Stomach (tissue), 9 donors: ENCODE measurements around the gene DOCK8. TPM values are rescaled to one million over a fixed set of nuclear protein-coding genes. Genes with fewer than 3 reads are reported as not detected.

Experiments
- DNase-seq, 2 donors: peaks; one replicate each; pipeline versions ENCODE4 v3.0.0 to v3.0.0-alpha.2; 2013 to 2019
- H3K27ac ChIP-seq, 5 donors: fragments of 200-600 bp in 4 of 5; sonication (generic) in 4 of 5; one replicate each; pipeline ENCODE4 v1.5.1; 2013 to 2019; ENCODE audit warnings: mild to moderate bottlenecking in 1 of 5, moderate library complexity in 1 of 5
- H3K27me3 ChIP-seq, 3 donors: fragments of 200-600 bp; sonication (generic); one replicate each; pipeline ENCODE4 v1.5.1; 2017 to 2019; ENCODE audit warnings: mixed run types in 1 of 3
- H3K36me3 ChIP-seq, 4 donors: fragments of 200-600 bp; sonication (generic); 1 replicate in 3 of 4; 2 replicates in 1 of 4; pipeline ENCODE4 v1.5.1; 2016 to 2019
- H3K4me1 ChIP-seq, 4 donors: fragments of 200-600 bp; sonication (generic); one replicate each; pipeline ENCODE4 v1.5.1; 2016 to 2019
- H3K4me3 ChIP-seq, 4 donors: fragments of 200-600 bp; sonication (generic) in 3 of 4; one replicate each; pipeline ENCODE4 v1.5.1; 2016 to 2019; ENCODE audit warnings: mild to moderate bottlenecking in 1 of 4
- H3K9me3 ChIP-seq, 4 donors: fragments of 200-600 bp; sonication (generic); one replicate each; pipeline ENCODE4 v1.5.1; 2016 to 2019
- EP300 ChIP-seq: sonication (generic); formaldehyde crosslinking; IDR thresholded peaks from one replicate; pipeline ENCODE4 v1.6.1; 2017; ENCODE audit warnings: antibody characterized with exemption
- POLR2A ChIP-seq, 4 donors: fragments of 450-650 bp; IDR thresholded peaks; one replicate each; pipeline ENCODE4 v1.6.1; 2016; ENCODE audit warnings: antibody characterized with exemption in 4 of 4, control low read depth in 2 of 4, mild to moderate bottlenecking in 1 of 4, moderate library complexity in 1 of 4
- POLR2AphosphoS5 ChIP-seq, 3 donors: sonication (generic); formaldehyde crosslinking; IDR thresholded peaks; one replicate each; pipeline ENCODE4 v1.6.1; 2016; ENCODE audit warnings: antibody characterized with exemption in 3 of 3
- WGBS, 5 donors: extraction: QIAGEN DNeasy Blood & Tissue Kit in 3 of 5; methylation state at CpG; one replicate each; pipeline versions ENCODE4 v1.1.5 to v1.1.7; 2013 to 2018; 5-methylcytosine and 5-hydroxymethylcytosine counted together
- intact Hi-C: fragments of 100-400 bp; cut with DNase I; formaldehyde crosslinking; loops from one replicate; pipeline ENCODE4 v1.15.1; 2023; ENCODE audit warnings: low total_unique reads
- polyA plus RNA-seq, 3 donors: library from polyadenylated mRNA; stranded (reverse); fragments of 200-250 nt; gene quantifications; one replicate each; pipeline ENCODE4 v1.2.3, GENCODE V29; 2013
- total RNA-seq, 5 donors: library from RNA; depleted of rRNA; stranded (reverse); fragments of >200 nt; gene quantifications; one replicate each; pipeline versions ENCODE4 v1.1.0 to v1.2.3, GENCODE V29; 2014 to 2016
- TF ChIP-seq, protein P1 (sequence below), 7 experiments: fragments of 450-650 bp in 4 of 7; fragments of 200-600 bp in 3 of 7; sonication (generic) in 3 of 7; IDR thresholded peaks; one replicate each; pipeline ENCODE4 v1.5.1; 2016 to 2019; ENCODE audit warnings: antibody characterized with exemption in 7 of 7, control low read depth in 2 of 7, mild to moderate bottlenecking in 1 of 7
- donor health status: healthy with polysubstance abuse.
- donor health status: Bipolar disorder and iron deficiency.
- donor health status: healthy.

The DOCK8 gene
- total and polyA plus RNA-seq, 8 donors: 2.8 to 191 (median 10.2) TPM

GRCh38 chr9:504921-505740 is 290.5 kb downstream of the DOCK8 start:
- WGBS, 5 donors: 2 to 4% (median 2%) methylated on average over 35 to 92 of the region's 92 CpGs
- no peaks in the 10 kb centered on the region for H3K9me3 ChIP-seq
- H3K4me3 ChIP-seq: peak overlapping the region; percentile 70 to 86 (median 78)
- H3K36me3 ChIP-seq: no peaks in the 10 kb centered on the region
- H3K4me1 ChIP-seq: peaks cover 11 to 32% (median 28%) of the 10 kb centered on the region in 4 donors
- peak overlapping the region; percentile 79 to 96 (median 86) for H3K27ac ChIP-seq
- H3K27me3 ChIP-seq: peaks cover 0 to 15% (median 0%) of the 10 kb centered on the region in 3 donors
- TF ChIP-seq EP300: no peak
- TF ChIP-seq POLR2AphosphoS5 (IDR thresholded peaks at IDR 0.05): no peak
- TF ChIP-seq, protein P1, sequence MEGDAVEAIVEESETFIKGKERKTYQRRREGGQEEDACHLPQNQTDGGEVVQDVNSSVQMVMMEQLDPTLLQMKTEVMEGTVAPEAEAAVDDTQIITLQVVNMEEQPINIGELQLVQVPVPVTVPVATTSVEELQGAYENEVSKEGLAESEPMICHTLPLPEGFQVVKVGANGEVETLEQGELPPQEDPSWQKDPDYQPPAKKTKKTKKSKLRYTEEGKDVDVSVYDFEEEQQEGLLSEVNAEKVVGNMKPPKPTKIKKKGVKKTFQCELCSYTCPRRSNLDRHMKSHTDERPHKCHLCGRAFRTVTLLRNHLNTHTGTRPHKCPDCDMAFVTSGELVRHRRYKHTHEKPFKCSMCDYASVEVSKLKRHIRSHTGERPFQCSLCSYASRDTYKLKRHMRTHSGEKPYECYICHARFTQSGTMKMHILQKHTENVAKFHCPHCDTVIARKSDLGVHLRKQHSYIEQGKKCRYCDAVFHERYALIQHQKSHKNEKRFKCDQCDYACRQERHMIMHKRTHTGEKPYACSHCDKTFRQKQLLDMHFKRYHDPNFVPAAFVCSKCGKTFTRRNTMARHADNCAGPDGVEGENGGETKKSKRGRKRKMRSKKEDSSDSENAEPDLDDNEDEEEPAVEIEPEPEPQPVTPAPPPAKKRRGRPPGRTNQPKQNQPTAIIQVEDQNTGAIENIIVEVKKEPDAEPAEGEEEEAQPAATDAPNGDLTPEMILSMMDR (IDR thresholded peaks at IDR 0.05): no peak
- no peak for TF ChIP-seq POLR2A (IDR thresholded peaks at IDR 0.05)
- intact Hi-C loops: no loop called here
- peak; percentile 27 to 55 for DNase-seq

GRCh38 chr9:505741-506059 is 291.0 kb downstream of the DOCK8 start:
- H3K4me3 ChIP-seq: peak overlapping the region; percentile 70 to 86 (median 78)
- intact Hi-C loops: no loop called here
- H3K27me3 ChIP-seq: peaks cover 0 to 15% (median 0%) of the 10 kb centered on the region in 3 donors
- TF ChIP-seq EP300 (no peak), POLR2A (IDR thresholded peaks at IDR 0.05) (no peak), POLR2AphosphoS5 (IDR thresholded peaks at IDR 0.05) (no peak)
- TF ChIP-seq, protein P1 (IDR thresholded peaks at IDR 0.05): no peak
- 31 to 39% (median 36%) methylated on average over 5 of the region's 5 CpGs for WGBS, 5 donors
- H3K36me3 ChIP-seq: no peaks in the 10 kb centered on the region
- no peak for DNase-seq
- H3K4me1 ChIP-seq: peaks cover 11 to 32% (median 28%) of the 10 kb centered on the region in 4 donors
- peak overlapping the region in 3 of 5 donors; percentile 79 to 91 (median 86) for H3K27ac ChIP-seq
- H3K9me3 ChIP-seq: no peaks in the 10 kb centered on the region

GRCh38 chr9:506281-506680 is 291.6 kb downstream of the DOCK8 start:
- TF ChIP-seq, protein P1 (IDR thresholded peaks at IDR 0.05): no peak
- no peak for TF ChIP-seq EP300
- no peak for TF ChIP-seq POLR2AphosphoS5 (IDR thresholded peaks at IDR 0.05)
- no peak for TF ChIP-seq POLR2A (IDR thresholded peaks at IDR 0.05)
- H3K36me3 ChIP-seq: no peaks in the 10 kb centered on the region
- intact Hi-C loops: no loop called here
- WGBS, 5 donors: 84 to 96% (median 91%) methylated on average over 7 of the region's 7 CpGs
- no peak for DNase-seq
- no peaks in the 10 kb centered on the region for H3K9me3 ChIP-seq
- H3K27me3 ChIP-seq: peaks cover 0 to 15% (median 0%) of the 10 kb centered on the region in 3 donors
- peaks cover 11 to 32% (median 28%) of the 10 kb centered on the region in 4 donors for H3K4me1 ChIP-seq
- H3K27ac ChIP-seq: no peak overlapping the region
- no peak overlapping the region for H3K4me3 ChIP-seq

DNA sequence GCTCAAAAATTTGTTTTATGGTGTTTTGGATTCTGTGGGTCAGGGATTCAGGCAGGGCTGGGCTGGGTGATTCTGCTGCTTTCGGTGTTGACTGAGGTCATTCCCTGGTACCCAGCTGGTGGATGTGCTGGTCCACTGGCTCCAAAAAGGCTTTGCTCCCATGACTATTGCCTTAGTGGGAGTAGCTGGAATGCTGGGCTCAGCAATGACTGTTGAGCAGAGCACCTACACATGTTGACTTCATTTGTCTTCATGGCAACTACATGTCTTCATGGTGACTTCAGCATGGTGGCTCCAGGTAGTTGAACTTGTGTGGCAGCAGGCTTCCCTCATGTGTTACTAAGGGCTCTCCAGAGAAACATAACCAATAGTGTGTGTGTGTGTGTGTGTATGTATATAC is 297.2 kb downstream of the DOCK8 start:
- intact Hi-C loops: no loop called here
- no peak for TF ChIP-seq POLR2AphosphoS5 (IDR thresholded peaks at IDR 0.05)
- TF ChIP-seq, protein P1 (IDR thresholded peaks at IDR 0.05): no peak
- no peak for TF ChIP-seq POLR2A (IDR thresholded peaks at IDR 0.05)
- TF ChIP-seq EP300: no peak
- Histone ChIP-seq H3K4me3 (no peak overlapping the region), H3K4me1 (no peaks in the 10 kb centered on the region), H3K36me3 (no peaks in the 10 kb centered on the region), H3K27ac (no peak overlapping the region), H3K9me3 (no peaks in the 10 kb centered on the region), H3K27me3 (no peaks in the 10 kb centered on the region)
- 37 to 100% (median 53%) methylated on average over 1 of the region's 1 CpG for WGBS, 5 donors
- no peak for DNase-seq
